ENCODE measurements around the gene UBE2D2.

UBE2D2 gene

GRCh38 chr5:139676951-139677735 is 116.0 kb downstream of the UBE2D2 start:
- DNase-seq (ENCODE audit: low spot score), result no peak

Measured in kidney capillary endothelial cell (primary cell).